ENCODE results near the gene TTLL10.

DNA sequence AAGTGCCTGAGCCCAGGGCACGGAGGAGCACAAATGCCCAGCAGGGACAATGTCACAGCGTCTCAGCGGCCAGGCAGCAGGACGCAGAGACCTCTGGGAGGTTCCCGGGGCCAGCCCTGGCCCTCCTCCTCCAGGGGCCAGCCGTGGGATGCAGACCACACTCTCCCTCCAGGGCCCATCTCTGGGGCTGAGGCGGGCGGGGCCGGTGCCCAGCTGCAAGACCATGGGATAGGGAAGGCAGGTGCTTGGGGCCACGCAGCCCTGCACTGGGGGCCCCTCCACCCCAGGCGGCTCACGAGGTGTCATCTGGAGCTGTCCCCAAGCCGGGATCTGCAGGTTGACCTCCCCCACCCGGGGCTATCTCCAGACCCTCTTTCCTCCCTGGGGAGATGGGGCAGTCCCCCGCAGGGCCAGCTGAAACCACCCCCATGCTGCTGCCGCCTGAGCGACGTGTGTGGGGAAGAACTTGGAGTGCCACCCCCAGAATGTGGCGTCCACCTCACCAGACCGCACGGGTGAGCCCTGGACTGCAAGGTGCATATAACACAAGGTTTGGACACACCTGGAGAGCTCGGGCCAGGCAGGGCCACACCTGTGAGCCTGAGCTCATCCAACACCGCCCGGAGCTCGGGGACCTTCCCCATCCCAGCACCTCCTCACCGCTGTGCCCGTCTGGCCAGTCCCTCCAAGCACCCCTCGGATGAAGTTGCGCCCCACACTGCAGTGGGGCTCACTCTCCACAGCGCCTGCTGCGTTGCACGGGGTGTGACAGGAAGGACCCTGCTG lies 4.1 kb upstream of the TTLL10 start:
- TF ChIP-seq HNF4A (conservative IDR thresholded peaks at IDR 0.05) (no peak), ZBTB33 (IDR thresholded peaks at IDR 0.05) (no peak), MAX (IDR thresholded peaks at IDR 0.05) (no peak)

All from liver (tissue), 2 donors.